ENCODE data around the gene RIC8A.
"Not testable (repeated sequence)": the region's sequence is repeated elsewhere in the genome, so short reads cannot be mapped to it uniquely, and the experiment has no call there.

The RIC8A gene

DNA sequence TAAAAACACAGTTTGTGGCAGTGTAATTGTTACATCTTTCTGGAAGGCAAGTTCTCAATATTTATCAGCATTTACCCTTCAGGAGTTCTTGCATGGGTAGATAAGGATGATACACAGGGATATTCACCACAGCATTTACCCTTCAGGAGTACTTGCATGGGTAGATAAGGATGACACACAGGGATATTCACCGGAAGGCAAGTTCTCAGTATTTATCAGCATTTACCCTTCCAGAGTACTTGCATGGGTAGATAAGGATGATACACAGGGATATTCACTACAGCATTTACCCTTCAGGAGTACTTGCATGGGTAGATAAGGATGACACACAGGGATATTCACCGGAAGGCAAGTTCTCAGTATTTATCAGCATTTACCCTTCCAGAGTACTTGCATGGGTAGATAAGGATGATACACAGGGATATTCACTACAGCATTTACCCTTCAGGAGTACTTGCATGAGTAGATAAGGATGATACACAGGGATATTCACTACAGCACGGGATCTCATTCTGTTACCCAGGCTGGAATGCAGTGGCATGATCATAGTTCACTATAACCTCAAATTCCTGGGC lies 13.2 kb downstream of the RIC8A start:
- DNase-seq = peak; percentile 92

DNA sequence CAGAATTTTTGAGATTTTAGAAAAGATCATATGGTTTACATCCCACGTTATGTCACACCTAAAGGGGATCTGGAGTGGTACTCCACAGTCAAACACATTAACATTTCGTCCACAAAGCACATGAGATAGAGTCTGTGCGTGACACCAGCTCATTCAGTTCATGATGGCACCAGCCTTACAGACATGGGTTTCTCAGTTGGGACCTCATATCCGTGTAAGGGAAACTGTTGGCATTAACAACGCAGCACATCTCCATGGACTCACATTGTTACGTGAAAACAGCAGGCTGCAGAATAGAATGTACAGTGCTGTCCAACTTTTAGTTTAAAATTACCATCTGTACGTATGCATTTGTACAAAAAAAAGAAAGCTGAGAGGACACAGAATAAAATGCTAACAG lies 14.0 kb downstream of the RIC8A start:
- no peak for DNase-seq

DNA sequence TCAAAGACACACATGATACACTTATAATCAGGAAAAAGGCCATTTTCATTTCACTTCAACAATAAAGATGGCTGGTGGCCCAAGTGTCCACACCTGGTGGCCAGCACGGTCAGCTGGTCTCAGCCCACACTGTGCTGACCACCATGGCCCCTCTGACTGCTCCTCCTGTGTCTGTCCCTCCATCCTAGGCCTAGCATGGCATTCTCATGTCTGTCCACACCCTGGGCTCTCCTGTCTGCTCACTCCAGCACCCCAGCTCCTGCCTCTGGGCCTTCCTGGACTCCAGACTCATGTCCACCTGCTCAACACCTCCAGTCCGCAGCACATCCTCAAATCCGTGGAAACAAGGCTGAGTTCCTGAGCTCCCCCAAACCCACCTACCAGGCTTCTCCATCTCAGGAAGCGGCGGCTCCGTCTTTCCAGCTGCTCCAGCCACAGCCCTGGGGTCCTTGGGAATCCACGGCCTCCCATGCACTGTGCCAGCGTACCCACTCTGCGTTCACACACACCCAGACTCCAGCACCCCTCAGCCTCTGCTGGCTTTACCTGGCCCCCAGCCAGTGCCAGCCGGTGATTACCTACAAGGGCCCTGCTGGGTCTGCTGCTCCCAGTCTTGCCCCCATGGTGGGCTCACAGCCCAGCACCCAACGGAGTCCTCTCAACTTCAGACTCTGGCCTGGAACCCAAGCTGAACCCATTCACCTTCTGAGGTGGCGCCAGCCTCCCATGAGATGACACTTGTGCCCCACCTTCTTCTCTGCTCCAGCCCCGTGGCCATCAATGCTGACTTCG lies 14.7 kb downstream of the RIC8A start:
- no peak for DNase-seq

DNA sequence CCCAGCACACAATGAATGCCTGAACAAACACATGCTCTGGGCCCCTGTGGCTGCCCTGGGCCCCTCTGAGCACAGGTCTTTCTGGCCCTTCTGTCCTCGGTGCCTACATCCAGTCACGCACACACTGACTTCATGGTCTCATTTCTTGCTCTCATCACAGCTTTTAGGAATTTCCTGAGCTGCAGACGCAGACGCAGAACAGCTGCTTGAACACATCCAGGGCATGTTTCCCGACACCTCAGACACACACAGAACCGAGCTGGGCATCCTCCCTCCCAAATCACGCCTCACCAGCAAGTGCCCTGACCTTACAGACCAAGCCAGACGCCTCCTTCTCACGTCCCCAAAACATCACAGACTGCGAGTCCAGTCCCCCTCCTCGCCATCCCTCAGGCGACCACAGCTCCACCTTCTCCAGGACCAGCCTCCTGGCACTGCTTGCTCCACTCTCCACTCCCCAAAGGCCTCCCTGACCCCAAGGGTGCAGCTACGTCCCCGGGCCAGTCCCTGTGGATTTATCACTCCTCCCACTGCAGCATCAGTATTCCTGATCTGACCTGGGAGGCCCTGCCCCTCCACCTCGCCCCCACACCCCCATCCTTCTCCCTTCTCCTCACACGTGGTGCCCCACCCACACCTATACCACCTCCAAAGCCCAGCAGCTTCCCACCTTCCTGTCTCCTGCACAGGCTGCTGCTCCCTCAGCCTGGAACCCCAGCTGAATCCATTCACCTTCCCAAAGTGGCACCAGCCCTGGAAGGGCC lies 15.7 kb downstream of the RIC8A start:
- DNase-seq = no peak

DNA sequence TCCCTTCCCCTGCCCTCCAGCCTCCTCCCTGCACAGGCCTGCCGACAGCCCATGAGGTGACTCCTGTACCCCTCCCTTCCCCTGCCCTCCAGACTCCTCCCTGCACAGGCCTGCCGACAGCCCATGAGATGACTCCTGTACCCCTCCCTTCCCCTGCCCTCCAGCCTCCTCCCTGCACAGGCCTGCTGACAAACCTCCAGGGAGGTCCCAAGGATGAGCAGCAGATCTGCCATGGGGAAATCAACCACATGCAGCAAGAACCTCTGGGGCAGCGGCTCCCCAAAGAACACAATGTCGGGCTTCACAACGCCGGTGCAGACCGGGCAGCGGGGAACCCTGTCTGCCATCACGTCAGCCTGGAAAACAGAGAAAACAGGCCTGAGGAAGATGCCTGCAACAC lies 16.4 kb downstream of the RIC8A start:
- no peak for DNase-seq

DNA sequence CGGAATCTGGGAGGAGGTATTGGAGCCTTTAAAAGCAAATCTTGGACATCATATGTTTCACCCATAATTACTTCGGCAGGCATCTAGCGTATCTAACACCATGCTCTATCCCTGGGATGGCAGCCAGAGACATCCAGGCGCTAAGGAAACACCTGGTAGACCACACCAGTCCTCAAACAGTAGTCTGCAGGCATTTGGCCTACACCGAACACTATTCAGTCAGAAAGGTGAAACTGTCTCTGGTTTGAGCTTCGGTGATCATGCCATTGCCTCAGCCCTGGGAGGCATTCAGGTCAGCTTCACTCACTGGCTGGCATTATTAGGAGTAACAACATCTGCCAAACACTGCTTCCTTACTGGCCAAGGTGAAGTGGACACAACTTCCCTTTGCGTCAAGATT lies 16.9 kb downstream of the RIC8A start:
- DNase-seq = no peak

DNA sequence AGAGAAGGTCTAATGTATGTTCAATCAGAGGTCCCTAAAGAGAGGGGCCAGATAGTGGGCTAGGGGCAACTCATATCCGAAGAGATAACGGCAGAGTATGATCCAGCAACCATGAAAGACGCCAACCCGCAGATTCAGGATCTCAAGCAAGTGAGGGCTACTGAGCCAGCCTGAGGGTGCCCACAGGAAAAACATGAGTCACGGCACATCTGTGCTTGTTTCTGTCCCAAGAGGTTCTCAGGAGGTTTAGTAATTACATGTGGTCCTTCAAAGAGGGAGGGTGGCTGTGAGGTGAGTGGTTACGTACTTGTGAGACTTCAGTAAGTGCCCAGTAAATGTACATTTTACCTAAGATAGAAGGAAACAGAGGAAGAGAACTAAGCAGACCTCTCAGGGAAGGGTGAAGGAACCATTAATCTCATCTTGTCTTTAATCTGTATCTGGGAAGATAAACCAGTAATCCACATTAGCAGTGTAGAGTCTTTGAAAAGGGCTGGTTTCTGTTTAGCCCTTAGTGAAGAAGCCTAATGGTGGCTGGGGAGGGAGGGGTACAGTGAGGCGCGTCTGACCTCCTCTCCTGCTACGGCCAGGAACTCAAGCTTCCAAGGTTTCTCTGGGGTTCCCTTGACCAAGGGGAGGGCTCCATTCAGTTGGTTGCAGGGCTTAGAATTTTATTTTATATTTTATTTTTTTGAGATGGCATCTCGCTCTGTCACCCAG lies 18.4 kb downstream of the RIC8A start:
- DNase-seq = no peak

DNA sequence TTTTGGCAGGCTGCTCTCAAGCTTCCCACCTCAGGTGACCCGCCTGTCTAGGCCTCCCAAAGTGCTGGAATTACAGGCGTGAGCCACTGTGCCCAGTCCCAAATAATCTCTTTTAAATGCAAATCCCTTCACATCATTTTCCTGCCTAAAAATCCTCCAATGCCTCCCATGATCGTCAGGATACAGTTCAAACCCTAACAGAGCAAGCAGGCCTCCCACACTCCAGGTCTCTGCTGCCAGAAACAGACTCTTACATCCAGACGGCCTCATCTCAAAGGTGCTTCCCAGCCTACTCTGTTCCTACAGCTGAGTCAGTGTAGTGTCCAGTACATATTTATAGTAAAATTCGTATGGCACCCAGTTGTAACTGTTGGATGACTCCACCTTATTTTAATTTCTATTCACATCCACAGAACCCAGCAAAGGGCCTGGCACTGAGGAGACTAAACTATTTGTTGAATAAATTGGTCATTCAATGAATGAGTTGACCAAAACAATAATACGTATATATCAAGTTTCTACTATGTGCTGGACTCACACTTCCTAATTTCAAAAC lies 20.4 kb downstream of the RIC8A start:
- no peak for DNase-seq

DNA sequence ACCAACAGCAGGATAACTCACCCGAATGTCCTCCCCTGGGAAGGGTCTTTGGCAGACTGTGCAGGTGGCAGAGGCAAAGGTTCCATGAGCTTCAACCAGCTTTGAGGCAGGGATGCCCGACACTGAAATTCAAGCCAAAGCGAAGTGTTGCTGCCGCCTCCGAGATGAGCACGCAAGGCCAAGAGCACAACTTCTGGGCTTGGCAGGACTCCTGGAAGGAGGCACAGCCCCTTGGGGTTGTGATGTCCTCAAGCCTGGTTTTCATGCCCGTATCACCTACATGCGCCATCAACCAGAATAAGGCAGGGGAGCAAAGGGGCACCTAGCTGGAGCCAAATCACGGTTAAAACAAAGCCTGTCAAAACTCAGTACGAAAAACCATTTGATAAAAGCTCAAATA lies 22.9 kb downstream of the RIC8A start:
- DNase-seq = no peak

DNA sequence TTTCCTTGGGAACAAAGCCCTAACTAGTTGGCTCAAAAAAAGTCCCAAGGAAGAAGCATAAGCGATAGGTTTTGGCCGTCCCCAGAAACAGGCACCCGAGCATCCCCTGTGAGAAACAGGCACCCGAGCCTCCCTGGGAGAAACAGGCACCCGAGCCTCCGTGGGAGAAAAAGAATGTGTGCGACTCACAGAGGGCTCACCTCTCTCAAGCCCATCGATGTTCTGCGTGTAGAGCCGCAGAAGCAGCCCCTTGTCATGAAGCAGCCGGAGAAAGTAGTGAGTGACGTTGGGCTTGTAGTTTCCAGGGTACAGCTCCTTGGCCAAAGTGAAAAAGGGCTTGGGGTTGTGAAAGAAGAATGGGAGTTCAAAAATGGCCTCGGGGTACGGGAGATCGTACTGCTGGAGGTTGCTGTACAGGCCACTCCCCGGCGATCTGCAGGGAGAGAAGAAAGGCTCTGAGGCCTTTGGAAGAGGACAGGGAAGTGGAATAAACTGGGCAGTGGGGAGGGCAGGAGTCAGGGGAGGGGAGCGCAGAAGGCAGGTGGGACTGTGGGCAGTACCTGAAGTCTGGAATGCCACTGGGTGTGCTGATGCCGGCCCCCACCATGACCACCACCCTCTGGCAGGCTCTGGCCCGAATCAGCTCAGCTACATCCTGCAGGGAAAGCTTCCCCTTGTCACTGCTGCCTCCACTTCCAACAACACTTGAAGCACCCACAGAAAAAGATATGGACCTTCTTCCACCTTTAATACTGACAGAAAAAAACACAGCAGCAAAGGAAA lies 25.5 kb downstream of the RIC8A start:
- no peak for DNase-seq

DNA sequence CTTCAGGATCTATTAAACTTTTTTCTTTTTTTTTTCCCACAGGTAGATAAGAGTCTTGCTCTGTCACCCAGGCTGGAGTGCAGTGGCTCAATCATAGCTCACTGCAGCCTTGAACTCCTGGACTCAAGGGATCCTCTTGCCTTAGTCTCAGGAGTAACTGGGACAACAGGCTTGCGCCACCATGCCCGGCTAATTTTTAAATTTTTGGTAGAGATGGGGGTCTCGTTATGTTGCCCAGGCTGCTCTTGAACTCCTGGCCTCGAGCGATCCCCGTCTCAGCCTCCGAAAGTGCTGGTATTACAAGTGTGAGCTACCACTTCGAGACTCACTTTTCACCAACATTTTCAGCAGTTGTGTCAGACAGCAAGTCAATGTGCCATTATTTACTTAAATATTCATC lies 27.7 kb downstream of the RIC8A start:
- DNase-seq = no peak

DNA sequence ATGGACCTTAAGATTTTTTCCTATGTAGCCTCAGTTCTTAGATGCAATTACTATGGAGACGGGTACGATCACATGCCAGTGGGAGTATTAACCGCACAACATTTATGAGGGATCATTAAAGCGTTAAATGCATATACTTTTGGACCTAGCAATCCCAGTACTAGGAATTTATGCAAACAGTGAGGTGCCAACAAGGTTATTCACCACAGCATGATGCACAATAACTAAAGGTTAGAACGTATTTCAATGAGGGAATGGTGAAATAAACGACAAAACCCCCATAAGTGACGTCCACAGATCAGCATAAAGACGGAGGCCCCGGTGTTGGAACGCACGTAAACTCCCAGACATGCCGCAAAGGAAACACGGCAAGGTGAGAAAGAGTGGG lies 28.1 kb downstream of the RIC8A start:
- DNase-seq = peak; percentile 31

DNA sequence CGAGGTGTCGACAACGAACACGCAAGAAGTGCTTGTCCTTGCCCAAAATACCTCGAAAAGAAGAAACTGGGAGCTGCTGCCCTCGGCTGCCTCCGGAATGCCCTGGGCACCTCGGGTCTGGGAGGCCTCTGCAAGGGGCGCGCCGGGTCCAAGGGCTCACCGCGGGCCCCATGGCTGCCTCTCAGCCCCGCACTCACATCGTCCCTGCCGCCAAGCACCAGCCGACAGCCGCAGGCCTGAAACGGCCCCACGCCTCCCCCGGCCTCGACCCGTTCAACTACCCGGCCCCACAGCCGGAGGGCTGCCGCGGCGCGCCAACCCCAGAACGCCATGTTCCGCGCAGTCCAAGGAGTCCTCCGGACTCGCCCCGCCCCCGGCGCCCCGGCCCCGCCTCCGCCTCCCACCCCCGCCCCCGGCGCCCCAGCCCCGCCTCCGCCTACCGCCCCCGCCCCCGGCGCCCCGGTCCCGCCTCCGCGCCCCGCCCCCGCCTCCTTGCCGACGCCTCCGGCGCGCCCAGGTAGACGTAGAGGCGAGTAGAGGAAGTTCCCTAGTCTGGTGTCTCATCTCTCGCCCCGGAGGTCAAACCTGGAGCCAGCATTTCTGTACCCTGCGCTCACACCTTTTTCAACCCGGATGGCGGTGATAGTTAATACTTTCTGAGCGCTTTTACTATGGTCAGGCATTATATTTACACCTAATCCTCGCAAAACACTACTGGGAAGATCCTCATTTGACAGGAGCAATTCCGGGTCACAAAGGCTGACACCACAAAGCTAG lies 28.7 kb downstream of the RIC8A start, which contains the start of gene SIRT3:
SIRT3 (minus strand) TSS at position 346 of the 777 bp plus-strand sequence; CDS start at position 332, 14 bp downstream.
- DNase-seq = peak; percentile 93

DNA sequence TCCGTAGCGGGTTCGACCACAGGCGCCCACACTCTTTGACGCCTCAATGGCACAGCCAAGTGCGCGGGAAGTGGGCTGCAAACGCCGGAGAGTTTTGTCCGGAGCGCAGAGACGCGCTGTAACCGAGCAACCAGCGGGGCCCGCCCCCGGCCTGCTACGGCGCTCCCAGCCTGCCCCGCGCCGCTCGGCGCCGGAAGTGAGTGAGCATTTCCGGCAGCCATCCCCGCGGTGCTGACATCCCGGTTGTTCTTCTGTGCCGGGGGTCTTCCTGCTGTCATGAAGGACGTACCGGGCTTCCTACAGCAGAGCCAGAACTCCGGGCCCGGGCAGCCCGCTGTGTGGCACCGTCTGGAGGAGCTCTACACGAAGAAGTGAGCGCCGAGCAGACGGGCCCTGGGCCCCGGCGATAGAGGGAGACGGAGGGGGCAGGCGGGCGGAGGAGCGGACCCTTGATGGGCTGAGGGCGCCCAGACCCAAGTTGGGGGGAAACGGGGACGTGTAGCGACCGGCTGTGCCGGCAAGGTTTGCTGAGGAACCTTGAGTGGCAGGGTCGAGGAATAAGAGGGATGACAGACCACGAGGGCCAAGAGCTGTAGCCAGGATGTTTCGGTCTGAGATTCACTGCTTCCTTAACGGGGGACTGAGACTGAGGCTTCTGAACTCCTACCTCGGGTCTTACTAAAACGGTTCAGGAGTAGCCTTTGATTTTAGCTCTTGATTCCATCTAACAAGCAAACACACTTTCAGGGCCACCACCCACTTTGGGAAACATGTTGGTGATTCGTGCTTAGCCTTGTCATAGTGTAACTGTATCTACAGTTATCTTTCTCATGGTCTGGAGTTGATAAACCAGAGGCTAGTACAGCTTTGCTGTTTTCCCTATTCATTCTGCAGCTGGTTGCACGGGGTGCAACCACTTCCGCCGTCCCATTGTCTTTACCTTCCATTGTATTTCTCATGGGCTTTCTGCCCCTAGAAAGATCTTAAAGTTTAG lies 29.6 kb downstream of the RIC8A start, which contains the start of gene PSMD13:
PSMD13 (plus strand) TSS at position 203 of the 994 bp plus-strand sequence; CDS start at position 277, 74 bp downstream.
- DNase-seq = peak; percentile 93

DNA sequence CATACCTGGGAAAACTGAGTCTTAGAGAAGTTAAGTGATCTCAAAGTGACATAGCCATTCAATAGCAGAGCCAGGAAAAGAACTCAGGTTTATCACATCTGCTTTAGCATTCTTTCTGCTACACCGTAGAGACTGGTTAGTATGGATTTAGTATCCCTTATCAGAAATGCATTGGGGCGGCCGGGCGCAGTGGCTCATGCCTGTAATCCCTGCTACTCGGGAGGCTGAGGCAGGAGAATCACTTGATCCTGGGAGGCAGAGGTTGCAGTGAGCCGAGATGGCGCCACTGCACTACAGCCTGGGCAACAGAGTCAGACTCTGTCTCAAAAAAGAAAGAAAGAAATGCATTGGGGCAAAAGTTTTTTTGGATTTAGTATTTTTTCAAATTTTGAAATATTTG lies 30.8 kb downstream of the RIC8A start:
- DNase-seq = not testable (repeated sequence)

DNA sequence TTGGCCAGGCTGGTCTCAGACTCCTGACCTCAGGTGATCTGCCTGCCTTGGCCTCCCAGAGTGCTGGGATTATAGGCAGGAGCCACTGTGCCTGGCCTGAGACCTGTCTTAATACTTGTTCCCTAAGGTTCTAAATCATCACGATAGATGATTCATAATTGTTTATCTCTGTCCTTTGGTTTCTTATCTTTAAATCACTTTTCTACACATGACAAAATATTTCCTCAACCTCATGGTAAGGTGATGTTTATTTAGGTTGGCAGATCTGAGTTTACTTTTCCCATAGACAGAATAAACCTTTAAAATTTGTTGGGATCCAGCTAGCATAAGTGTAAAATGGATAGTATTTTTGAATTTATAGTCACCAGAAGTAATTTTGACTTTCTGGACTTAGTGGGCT lies 32.8 kb downstream of the RIC8A start:
- DNase-seq = no peak

DNA sequence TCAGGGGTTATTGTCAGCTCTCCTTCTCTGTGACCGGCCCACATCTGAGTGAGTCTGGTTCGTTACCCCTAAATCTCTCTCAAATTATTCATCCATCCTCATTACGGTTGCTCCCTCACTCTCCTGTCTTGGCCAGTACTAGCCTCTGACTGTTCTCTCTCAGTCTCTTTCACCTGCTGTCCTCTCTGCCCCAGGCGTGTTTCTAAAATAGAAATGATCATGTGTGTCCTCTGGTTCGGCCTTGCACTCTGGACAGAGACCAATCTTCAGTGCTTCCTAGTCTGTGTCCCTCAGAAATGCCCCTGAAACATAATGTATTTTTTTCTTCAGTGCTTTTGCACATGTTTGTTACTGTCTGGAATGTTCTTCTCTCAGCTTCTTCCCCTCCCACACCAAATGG lies 34.1 kb downstream of the RIC8A start:
- no peak for DNase-seq

DNA sequence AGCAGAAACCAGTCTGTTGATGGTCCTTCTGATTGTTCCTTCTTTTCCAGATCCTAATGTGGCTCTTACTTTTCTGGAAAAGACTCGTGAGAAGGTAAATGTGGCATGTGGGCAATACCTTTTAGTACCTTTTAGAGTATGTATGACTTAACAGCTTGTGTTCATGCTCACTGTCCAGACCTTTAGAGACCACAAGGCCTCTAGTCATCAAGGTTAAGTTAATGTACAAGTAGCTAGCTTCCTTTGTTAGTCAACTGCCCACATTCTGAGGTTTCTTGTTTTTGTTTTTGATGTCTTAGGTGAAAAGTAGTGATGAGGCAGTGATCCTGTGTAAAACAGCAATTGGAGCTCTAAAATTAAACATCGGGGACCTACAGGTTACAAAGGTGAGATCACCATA lies 36.9 kb downstream of the RIC8A start:
- no peak for DNase-seq

DNA sequence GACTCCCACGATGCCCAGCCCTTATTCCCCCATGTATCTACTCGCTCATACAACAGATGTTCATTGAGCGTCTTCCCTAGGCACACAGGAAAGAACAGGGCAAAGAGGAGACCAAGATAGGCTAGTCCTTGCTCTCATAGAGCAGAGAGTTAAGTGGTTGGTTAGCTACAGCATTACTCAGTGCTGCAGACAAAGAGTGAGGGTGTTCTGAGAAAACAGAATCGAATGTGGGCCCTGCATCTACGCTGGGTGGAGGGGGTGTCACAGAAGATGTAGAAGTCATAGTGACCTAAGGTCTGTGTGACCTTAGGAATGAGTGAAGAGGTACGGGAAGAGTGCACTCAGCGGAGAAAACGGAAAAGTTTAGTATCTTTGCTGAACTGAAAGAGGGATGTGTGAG lies 41.6 kb downstream of the RIC8A start:
- DNase-seq = no peak

DNA sequence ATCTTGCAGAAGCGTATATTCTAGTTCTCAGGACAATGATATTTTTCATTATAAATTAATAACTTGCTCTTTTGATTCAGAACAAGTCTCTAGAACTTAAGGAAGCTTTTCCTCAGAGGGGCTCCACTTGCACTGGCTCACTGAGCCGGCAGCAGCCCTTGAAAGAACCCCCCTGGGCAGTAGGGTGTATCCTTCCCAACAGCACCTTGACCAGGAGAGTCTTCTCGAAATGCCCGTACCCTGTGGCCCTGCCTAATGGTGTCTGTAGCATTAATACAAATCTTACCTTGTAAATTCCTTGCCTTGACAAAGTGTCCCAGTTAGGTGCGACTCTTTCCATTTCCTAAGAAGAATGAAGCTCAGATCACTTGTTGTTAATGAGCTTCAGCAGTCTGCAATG lies 42.8 kb downstream of the RIC8A start:
- no peak for DNase-seq

Measured in hematopoietic multipotent progenitor cell treated with erythropoietin and hydrocortisone succinate and interleukin-3 and kit ligand, for 6 days (in vitro differentiated cells).